ENCODE data around the gene FHOD3.

FHOD3 gene

DNA sequence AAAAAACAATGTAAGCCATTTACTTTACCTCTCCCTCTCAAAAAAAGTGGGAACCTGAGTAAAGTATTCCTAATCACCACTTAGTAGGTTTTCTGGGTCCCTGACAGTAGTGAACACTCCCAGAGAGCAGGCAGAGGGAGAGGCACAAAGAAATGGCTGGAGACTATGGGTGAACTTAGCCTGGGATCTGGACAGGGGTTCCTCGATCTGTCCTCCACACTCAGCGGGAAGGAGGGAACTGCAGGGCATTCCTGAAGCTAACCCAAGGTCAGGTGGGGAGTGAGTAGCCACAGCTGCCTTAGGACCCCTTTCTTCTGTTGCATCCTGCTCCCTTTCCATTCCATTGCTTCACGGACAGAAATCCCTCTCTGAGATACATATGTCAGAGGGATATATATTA, 375.9 kb downstream of the FHOD3 start:
- no peak for DNase-seq
- intact Hi-C loops (cut with DNase I) = no loop called here

GRCh38 chr18:36675076-36675475, 377.6 kb downstream of the FHOD3 start:
- DNase-seq = no peak
- intact Hi-C loops (cut with DNase I) = no loop called here

GRCh38 chr18:36675542-36675941, 378.0 kb downstream of the FHOD3 start:
- intact Hi-C loops (cut with DNase I) = no loop called here
- DNase-seq = no peak

GRCh38 chr18:36676629-36677028, 379.1 kb downstream of the FHOD3 start:
- DNase-seq = no peak
- intact Hi-C loops (cut with DNase I) = no loop called here

DNA sequence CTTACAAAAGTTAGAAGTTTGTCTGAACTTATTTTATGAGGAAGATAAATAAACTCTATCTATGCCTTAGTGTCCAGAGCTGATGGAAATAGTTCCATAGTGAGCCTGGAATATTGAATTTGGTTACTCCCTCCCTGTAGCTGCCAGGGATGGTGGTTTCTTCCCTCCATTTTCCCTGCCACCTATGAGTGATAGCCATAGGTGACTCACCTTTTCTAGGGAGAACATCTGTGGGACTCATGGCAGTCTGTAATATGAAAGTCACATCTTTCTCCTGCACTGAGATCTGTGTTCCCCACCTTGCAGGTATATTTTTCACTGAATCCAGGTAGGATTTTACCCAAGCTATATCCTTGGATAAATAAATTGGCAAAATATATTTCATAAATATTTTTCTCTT, 382.5 kb downstream of the FHOD3 start:
- intact Hi-C loops (cut with DNase I) = no loop called here
- DNase-seq = no peak

GRCh38 chr18:36685580-36685979, 388.1 kb downstream of the FHOD3 start:
- intact Hi-C loops (cut with DNase I) = no loop called here
- no peak for DNase-seq

GRCh38 chr18:36688020-36688965, 390.8 kb downstream of the FHOD3 start:
- intact Hi-C loops (cut with DNase I) = loop anchor here (1.0 to 2.0 kb wide), 2 partner anchors 69 to 121 kb away; no protein-coding TSS in a partner anchor
- peak in 7 of 10 donors; percentile 55 to 87 (median 62) for DNase-seq

- no peak for DNase-seq
- intact Hi-C loops (cut with DNase I) = no loop called here
These were observed 394.9 kb downstream of the FHOD3 start for GRCh38 chr18:36692371-36692770.

GRCh38 chr18:36692921-36693332, 395.4 kb downstream of the FHOD3 start:
- no peak for DNase-seq
- intact Hi-C loops (cut with DNase I) = no loop called here

DNA sequence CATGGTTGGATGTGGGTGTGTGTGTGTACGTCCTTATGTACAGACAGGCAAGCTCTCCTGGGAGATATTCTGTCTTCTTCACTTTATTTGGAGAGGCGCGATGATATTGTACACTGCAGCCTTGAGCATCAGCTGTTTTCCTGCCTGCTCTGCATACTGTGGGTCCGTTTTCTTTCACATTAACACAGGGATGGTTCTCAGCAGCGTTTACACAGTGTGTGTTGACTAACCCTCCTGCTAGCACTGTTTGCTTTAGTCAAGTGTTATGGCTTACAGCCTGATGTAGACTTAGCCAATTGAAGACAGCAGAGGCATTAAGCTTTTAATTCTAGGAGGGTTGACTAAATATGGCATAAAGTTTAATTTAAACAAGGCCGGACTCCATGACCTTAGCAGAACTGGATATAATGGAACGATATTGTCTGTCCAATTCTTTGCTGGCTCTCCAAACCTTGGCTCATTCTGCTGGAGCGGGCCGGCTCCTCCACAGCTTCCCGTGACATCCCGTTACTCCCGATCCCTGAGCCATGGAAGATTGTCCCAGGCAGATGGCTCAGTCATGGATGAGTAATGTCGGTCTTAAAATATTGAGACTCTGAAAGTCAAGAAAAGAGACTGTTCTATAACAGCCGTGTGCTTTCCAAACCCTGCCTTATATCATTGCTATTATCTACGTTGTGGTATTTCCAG, 396.6 kb downstream of the FHOD3 start:
- peak in 2 of 10 donors; percentile 26 to 86 for DNase-seq
- intact Hi-C loops (cut with DNase I) = no loop called here

GRCh38 chr18:36695806-36696205, 398.3 kb downstream of the FHOD3 start:
- intact Hi-C loops (cut with DNase I) = no loop called here
- DNase-seq = no peak

GRCh38 chr18:36697905-36698304, 400.4 kb downstream of the FHOD3 start:
- DNase-seq = no peak
- intact Hi-C loops (cut with DNase I) = no loop called here

- intact Hi-C loops (cut with DNase I) = no loop called here
- no peak for DNase-seq
These were observed 403.4 kb downstream of the FHOD3 start for GRCh38 chr18:36700955-36701354.

DNA sequence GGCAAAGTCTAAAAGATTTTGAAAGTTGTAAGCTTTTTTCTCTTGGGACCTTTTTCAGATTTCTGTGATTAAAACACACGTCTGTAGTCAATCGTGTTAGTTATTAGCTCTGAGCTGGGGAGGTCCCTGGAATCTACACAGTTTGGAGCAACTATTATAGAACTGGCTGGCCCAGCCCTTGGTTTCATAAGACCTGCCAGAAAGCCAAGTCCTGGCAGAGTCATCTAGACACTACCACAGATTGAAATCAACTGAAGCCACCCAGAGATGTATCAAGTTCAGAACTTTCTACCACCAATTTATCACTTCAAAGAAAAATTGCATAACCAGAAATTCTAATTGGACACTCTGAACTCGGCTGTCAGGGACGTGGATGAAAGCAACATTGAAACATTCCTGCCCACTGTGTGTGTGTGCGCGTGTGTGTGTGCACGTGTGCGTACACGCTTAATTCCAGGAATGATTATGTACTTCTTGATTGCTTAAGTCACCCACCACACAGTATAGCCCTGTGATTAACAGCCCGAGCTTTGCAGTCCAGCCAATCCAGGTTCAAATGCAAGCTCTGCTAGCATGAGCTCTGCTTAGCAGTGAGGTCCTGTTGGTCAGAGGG, 405.0 kb downstream of the FHOD3 start:
- DNase-seq = no peak
- intact Hi-C loops (cut with DNase I) = no loop called here

DNA sequence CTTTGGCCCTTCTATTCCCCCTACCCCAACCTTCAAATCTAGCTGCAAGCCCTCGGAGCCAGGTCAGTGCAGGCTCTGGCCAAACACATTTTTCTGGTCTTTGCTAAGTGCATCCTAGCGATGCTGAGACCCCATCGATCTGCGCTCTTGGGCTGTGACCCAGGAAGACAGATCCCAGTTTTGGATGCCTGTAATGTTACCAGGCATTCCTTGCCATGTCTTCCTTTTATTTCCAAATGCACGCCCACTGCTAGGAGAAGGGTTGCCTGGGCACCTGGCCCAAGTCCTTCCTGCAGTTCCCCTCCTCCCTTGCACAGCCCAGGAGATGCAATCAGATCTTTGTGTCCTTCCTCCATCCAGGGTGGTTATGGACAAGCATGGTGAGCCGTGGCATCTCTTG, 406.6 kb downstream of the FHOD3 start:
- intact Hi-C loops (cut with DNase I) = no loop called here

DNA sequence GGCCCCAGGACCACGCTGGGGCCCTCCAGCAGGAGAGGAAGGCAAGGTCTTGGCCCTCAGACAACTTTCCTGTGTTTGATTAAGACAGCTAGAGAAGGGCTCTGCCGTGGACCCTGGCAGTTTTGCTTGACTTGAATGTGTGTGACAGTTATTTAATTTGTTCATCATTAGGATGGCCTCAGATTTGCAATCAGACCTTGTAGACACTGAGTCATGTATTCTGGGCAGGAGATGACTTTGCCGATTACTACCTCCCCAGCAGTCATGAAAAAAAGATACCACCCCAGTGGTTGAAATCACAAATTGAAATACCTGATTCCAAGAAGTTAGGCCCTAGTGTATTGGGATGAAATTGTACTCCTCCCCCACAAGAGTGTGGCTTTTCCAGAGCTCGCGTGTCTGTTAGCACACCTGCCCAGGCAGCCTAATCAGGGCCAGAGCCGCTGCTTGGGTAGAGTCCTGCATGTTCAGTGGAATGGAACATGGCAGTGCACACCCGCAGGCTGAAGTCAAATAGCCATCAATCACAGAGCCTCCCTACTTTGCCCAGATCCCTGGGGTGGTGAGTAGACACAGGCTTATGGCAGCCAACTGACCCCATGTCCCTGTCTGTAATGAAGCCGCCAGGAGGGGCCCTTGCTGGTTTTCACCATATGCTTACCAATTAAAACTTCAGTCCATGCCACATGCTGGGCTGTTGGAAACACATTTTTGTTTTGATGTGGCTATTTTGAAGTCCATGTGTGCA, 408.8 kb downstream of the FHOD3 start:
- intact Hi-C loops (cut with DNase I) = no loop called here
- no peak for DNase-seq

More for the DNA sequence above, 406.6 kb downstream of the FHOD3 start:
- DNase-seq = no peak

DNA sequence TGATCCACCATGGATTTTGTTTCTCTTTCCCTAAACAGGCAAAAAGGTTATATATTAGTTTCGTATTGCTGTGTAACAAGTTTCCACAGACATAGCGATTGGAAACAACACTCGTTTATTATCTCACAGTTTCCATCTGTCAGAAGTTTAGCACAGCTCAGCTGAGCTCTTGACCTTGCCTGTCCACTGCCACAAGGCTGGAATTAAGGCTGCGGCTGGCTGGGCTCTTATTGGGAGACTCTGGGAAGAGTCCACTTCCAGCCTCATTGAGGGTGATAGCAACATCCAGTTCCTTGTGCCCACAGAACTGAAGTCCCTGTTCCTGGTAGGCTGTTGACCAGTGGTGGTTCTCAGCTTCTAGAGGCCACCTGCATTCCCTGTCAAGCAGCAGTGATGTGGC, 410.9 kb downstream of the FHOD3 start:
- intact Hi-C loops (cut with DNase I) = no loop called here
- no peak for DNase-seq

- intact Hi-C loops (cut with DNase I) = no loop called here
- no peak for DNase-seq
These were observed 411.8 kb downstream of the FHOD3 start for GRCh38 chr18:36709315-36709714.

GRCh38 chr18:36711014-36711725, 413.7 kb downstream of the FHOD3 start:
- no peak for DNase-seq
- intact Hi-C loops (cut with DNase I) = no loop called here
